Left renal cortex interstitium (tissue), 4 donors: ENCODE data around the gene RSPH9. TPM values are rescaled to one million over a fixed set of nuclear protein-coding genes. Genes with fewer than 3 reads are reported as not detected.
"Not testable (repeated sequence)": the region's sequence is repeated elsewhere in the genome, so short reads cannot be mapped to it uniquely, and the experiment has no call there.

Experiments used
- DNase-seq, 4 donors: peaks; one replicate each; pipeline ENCODE4 v3.0.0-alpha.2; 2013; ENCODE audit warnings: low read depth in 4 of 4, low spot score in 2 of 4, missing footprints in 1 of 4
- polyA plus RNA-seq, 4 donors: library from polyadenylated mRNA; unstranded; fragments of 120-200 nt; gene quantifications; one replicate each; pipeline ENCODE4 v1.2.1, GENCODE V29; 2013; ENCODE audit not compliant: insufficient read length in 4 of 4

Gene RSPH9
- polyA plus RNA-seq, 4 donors: 1.3 to 1.5 (median 1.4) TPM

- peak in 3 of 4 donors; percentile 49 to 54 (median 50) for DNase-seq
These were observed 16.3 kb upstream of the RSPH9 start for GRCh38 chr6:43628393-43629103.

GRCh38 chr6:43629104-43629504 lies 15.7 kb upstream of the RSPH9 start, which contains the start of gene GTPBP2:
Gene GTPBP2 (minus strand): TSS chr6:43629264. CDS start chr6:43629162, 102 bp downstream.
- DNase-seq: peak; percentile 91 to 97 (median 96)

- peak in 3 of 4 donors; percentile 94 to 96 (median 95) for DNase-seq
These were observed 15.1 kb upstream of the RSPH9 start for GRCh38 chr6:43629505-43630300.

- no peak for DNase-seq
These were observed 13.7 kb upstream of the RSPH9 start for GRCh38 chr6:43630980-43631619.

GRCh38 chr6:43633002-43633401 lies 11.8 kb upstream of the RSPH9 start:
- not testable (repeated sequence) for DNase-seq

GRCh38 chr6:43634702-43635303 lies 10.0 kb upstream of the RSPH9 start:
- no peak for DNase-seq

- DNase-seq: peak; percentile 57 to 74 (median 66)
These were observed 9.2 kb upstream of the RSPH9 start, which contains the start of gene MAD2L1BP for GRCh38 chr6:43635387-43636307. Gene MAD2L1BP (plus strand): TSS chr6:43635840. CDS start chr6:43635876, 36 bp downstream.

GRCh38 chr6:43636308-43636659 lies 8.6 kb upstream of the RSPH9 start:
- DNase-seq: no peak

- DNase-seq: no peak
These were observed 4.6 kb upstream of the RSPH9 start for GRCh38 chr6:43639984-43640800.

- DNase-seq: no peak
These were observed 753 bp downstream of the RSPH9 start for GRCh38 chr6:43645613-43645964.

- no peak for DNase-seq
These were observed 2.8 kb downstream of the RSPH9 start for GRCh38 chr6:43647613-43648012.

GRCh38 chr6:43648248-43648647 lies 3.4 kb downstream of the RSPH9 start:
- DNase-seq: no peak

GRCh38 chr6:43652822-43653221 lies 8.0 kb downstream of the RSPH9 start:
- DNase-seq: not testable (repeated sequence)

GRCh38 chr6:43657221-43657802 lies 12.5 kb downstream of the RSPH9 start:
- DNase-seq: no peak

GRCh38 chr6:43658161-43658560 lies 13.3 kb downstream of the RSPH9 start:
- DNase-seq: no peak

GRCh38 chr6:43662948-43663347 lies 18.1 kb downstream of the RSPH9 start:
- DNase-seq: not testable (repeated sequence)

- DNase-seq: no peak
These were observed 20.5 kb downstream of the RSPH9 start for GRCh38 chr6:43665376-43665775.

- no peak for DNase-seq
These were observed 21.5 kb downstream of the RSPH9 start for GRCh38 chr6:43666196-43666920.
